Lung microvascular endothelial cell (primary cell): ENCODE measurements around the gene SCAF8. TPM values are rescaled to one million over a fixed set of nuclear protein-coding genes. Genes with fewer than 3 reads are reported as not detected.
"Not testable (repeated sequence)": the region's sequence is repeated elsewhere in the genome, so short reads cannot be mapped to it uniquely, and the experiment has no call there.

ENCODE experiments used
- DNase-seq, 2 donors: peaks; one replicate each; pipeline versions ENCODE4 v3.0.0 to v3.0.0-alpha.2; 2010; ENCODE audit warnings: low read depth in 2 of 2
- total RNA-seq: library from RNA; depleted of rRNA; stranded (reverse); fragments of >200 nt; gene quantifications from 2 replicates; pipeline ENCODE4 v1.2.1, GENCODE V29; 2014

Gene SCAF8
- total RNA-seq, 1 donor from 2014 or later = 17.9 TPM

- no peak for DNase-seq
Measured at GRCh38 chr6:154783229-154783628, 50.0 kb downstream of the SCAF8 start.

GRCh38 chr6:154785075-154785474 lies 51.9 kb downstream of the SCAF8 start:
- DNase-seq = no peak

GRCh38 chr6:154786144-154786868 lies 53.1 kb downstream of the SCAF8 start:
- no peak for DNase-seq

- DNase-seq = peak; percentile 16 to 40
Measured at GRCh38 chr6:154791556-154792317, 58.5 kb downstream of the SCAF8 start.

- no peak for DNase-seq
Measured at GRCh38 chr6:154792325-154792724, 59.1 kb downstream of the SCAF8 start.

- no peak for DNase-seq
Measured at GRCh38 chr6:154792761-154793160, 59.5 kb downstream of the SCAF8 start.

GRCh38 chr6:154796484-154796883 lies 63.3 kb downstream of the SCAF8 start:
- DNase-seq = no peak

- no peak for DNase-seq
Measured at GRCh38 chr6:154797857-154798256, 64.6 kb downstream of the SCAF8 start.

GRCh38 chr6:154800338-154800737 lies 67.1 kb downstream of the SCAF8 start:
- no peak for DNase-seq

- DNase-seq = peak; percentile 78 to 79
Measured at GRCh38 chr6:154805288-154805911, 72.2 kb downstream of the SCAF8 start.

GRCh38 chr6:154806804-154807203 lies 73.6 kb downstream of the SCAF8 start:
- no peak for DNase-seq

- not testable (repeated sequence) for DNase-seq
Measured at GRCh38 chr6:154811663-154812062, 78.4 kb downstream of the SCAF8 start.

GRCh38 chr6:154814063-154814462 lies 80.8 kb downstream of the SCAF8 start:
- DNase-seq = no peak

GRCh38 chr6:154815938-154816820 lies 83.0 kb downstream of the SCAF8 start:
- peak in 1 of 2 donors; percentile 31 for DNase-seq

- no peak for DNase-seq
Measured at GRCh38 chr6:154821099-154821498, 87.9 kb downstream of the SCAF8 start.

GRCh38 chr6:154821638-154822037 lies 88.4 kb downstream of the SCAF8 start:
- DNase-seq = no peak

- DNase-seq = no peak
Measured at GRCh38 chr6:154822947-154823558, 89.8 kb downstream of the SCAF8 start.

- DNase-seq = peak; percentile 19 to 51
Measured at GRCh38 chr6:154824076-154824475, 90.9 kb downstream of the SCAF8 start.

GRCh38 chr6:154829970-154830369 lies 96.8 kb downstream of the SCAF8 start:
- DNase-seq = no peak

- no peak for DNase-seq
Measured at GRCh38 chr6:154830771-154831170, 97.6 kb downstream of the SCAF8 start.

GRCh38 chr6:154835307-154835706 lies 102.1 kb downstream of the SCAF8 start:
- no peak for DNase-seq
